HepG2 (cell line): ENCODE measurements around the gene BCAM. TPM values are rescaled to one million over a fixed set of nuclear protein-coding genes. Genes with fewer than 3 reads are reported as not detected.
A peak's percentile ranks its signal among the peaks of the same experiment; 100 is the strongest.

Experiments used
- ATAC-seq: fragments of 200-7000 bp; cut with Tn5 transposase; 3 replicates; pipeline ENCODE4 v1.9.1; 2020; ENCODE audit warnings: mild to moderate bottlenecking, moderate library complexity
- BruUV-seq: library from RNA; stranded (reverse); fragments of 400-500 nt; replicated peaks from 2 replicates; lab custom pipeline; 2021; lab: Mats Ljungman, UMichigan
- CTCF ChIA-PET: fragments of 300-600 bp; formaldehyde crosslinking; extraction: SDS; loops from one replicate; lab custom pipeline; 2021; ENCODE audit warnings: low total read pairs, inconsistent platforms, low intra/inter-chr PET ratio; lab: Yijun Ruan, JAX
- POLR2A ChIA-PET: fragments of 350-600 bp; sonication (Branson Sonifier 250); formaldehyde crosslinking; loops from one replicate; lab custom pipeline; 2020; ENCODE audit warnings: antibody characterized with exemption, inconsistent platforms; lab: Yijun Ruan, JAX
- DNase-seq: peaks from one replicate; pipeline ENCODE4 v3.0.0-alpha.2; 2015; ENCODE audit warnings: low spot score
- FAIRE-seq: peaks from 3 replicates; lab custom pipeline; 2011; peaks lifted over from hg19 to GRCh38; lab: Jason Lieb, UNC
- H2AFZ ChIP-seq: one replicate; pipeline ENCODE4 v1.6.1; 2011; ENCODE audit warnings: low read length, inconsistent platforms
- H3K27ac ChIP-seq: fragments of 300-600 bp; 3 replicates; pipeline ENCODE4 v1.8.0; 2011; ENCODE audit warnings: mixed run types, mild to moderate bottlenecking, mixed read lengths, low read length, inconsistent platforms; ENCODE audit not compliant: insufficient read depth; ENCODE audit errors: extremely low read length
- H3K27me3 ChIP-seq, 2 experiments: fragments of 200-600 bp in 1 of 2; 2 replicates in 1 of 2; 3 replicates in 1 of 2; pipeline versions ENCODE4 v1.6.0 to v1.8.0; 2011; ENCODE audit warnings: low read length in 2 of 2, mild to moderate bottlenecking in 2 of 2, moderate library complexity in 2 of 2, inconsistent platforms in 1 of 2; ENCODE audit not compliant: insufficient read depth in 2 of 2, control insufficient read depth in 1 of 2
- H3K36me3 ChIP-seq, 2 experiments: fragments of 200-600 bp in 1 of 2; replicated peaks in 1 of 2; 2 replicates in 1 of 2; 3 replicates in 1 of 2; pipeline versions ENCODE4 v1.5.1 to v1.8.0; 2011; ENCODE audit warnings: low read length in 2 of 2, inconsistent platforms in 1 of 2; ENCODE audit not compliant: insufficient read depth in 2 of 2, control insufficient read depth in 1 of 2
- H3K4me1 ChIP-seq: 2 replicates; pipeline ENCODE4 v1.5.1; 2012; ENCODE audit warnings: low read length, inconsistent platforms; ENCODE audit not compliant: insufficient read depth
- H3K4me2 ChIP-seq: 2 replicates; pipeline ENCODE4 v1.6.0; 2011; ENCODE audit warnings: low read depth, low read length, inconsistent platforms
- H3K4me3 ChIP-seq, 3 experiments: fragments of 200-600 bp in 1 of 3; sonication (generic), shearing (Covaris generic) in 1 of 3; replicated peaks in 1 of 3; 2 replicates each; pipeline ENCODE4 v1.5.1; 2011 to 2016; ENCODE audit warnings: low read length in 3 of 3, inconsistent platforms in 2 of 3, low read depth in 2 of 3, mild to moderate bottlenecking in 2 of 3, control low read depth in 1 of 3, mixed read lengths in 1 of 3; ENCODE audit not compliant: insufficient read depth in 1 of 3
- H3K79me2 ChIP-seq: one replicate; pipeline ENCODE4 v1.6.1; 2011; ENCODE audit warnings: low read length, inconsistent platforms; ENCODE audit not compliant: insufficient read depth
- H3K9ac ChIP-seq: 2 replicates; pipeline ENCODE4 v1.6.0; 2011; ENCODE audit warnings: mild to moderate bottlenecking, low read depth, low read length, inconsistent platforms; ENCODE audit not compliant: insufficient read depth
- H3K9me3 ChIP-seq: 2 replicates; pipeline ENCODE4 v1.5.1; 2012; ENCODE audit warnings: mild to moderate bottlenecking, low read length
- H4K20me1 ChIP-seq: 2 replicates; pipeline ENCODE4 v1.6.0; 2011; ENCODE audit warnings: inconsistent platforms, mild to moderate bottlenecking, low read length, moderate library complexity; ENCODE audit not compliant: insufficient read depth
- AGO2 ChIP-seq: fragments of 200-400 bp; formaldehyde crosslinking; optimal IDR thresholded peaks from 2 replicates; pipeline ENCODE3; 2017; ENCODE audit warnings: mild to moderate bottlenecking, low read depth, low read length, moderate library complexity
- GZF1 ChIP-seq: sonication (generic); formaldehyde crosslinking; IDR thresholded peaks from 2 replicates; pipeline ENCODE4 v1.5.1; 2020; ENCODE audit warnings: mild to moderate bottlenecking, missing genetic modification reagents
- KLF16 ChIP-seq, 2 experiments: sonication (generic) in 1 of 2; formaldehyde crosslinking in 1 of 2; IDR thresholded peaks; 2 replicates each; pipeline versions ENCODE4 v1.6.1 to v1.8.0; 2016 to 2023; ENCODE audit warnings: missing genetic modification reagents in 2 of 2, missing compliant biosample characterization in 1 of 2
- MAFG ChIP-seq: sonication (generic); formaldehyde crosslinking; IDR thresholded peaks from 2 replicates; pipeline ENCODE4 v1.5.1; 2020; ENCODE audit warnings: mild to moderate bottlenecking, missing genetic modification reagents
- POLR2G ChIP-seq: fragments of 200-400 bp; formaldehyde crosslinking; IDR thresholded peaks from 2 replicates; pipeline ENCODE4 v1.6.1; 2018; ENCODE audit warnings: mild to moderate bottlenecking, low read depth, low read length, moderate library complexity
- RBM22 ChIP-seq: fragments of 200-400 bp; formaldehyde crosslinking; optimal IDR thresholded peaks from 2 replicates; pipeline ENCODE3; 2017; ENCODE audit warnings: mild to moderate bottlenecking, low read length, moderate library complexity
- RCOR2 ChIP-seq: IDR thresholded peaks from 2 replicates; pipeline ENCODE4 v1.6.1; 2016; ENCODE audit warnings: missing biosample characterization, missing genetic modification reagents
- ZNF263 ChIP-seq: sonication (generic); formaldehyde crosslinking; IDR thresholded peaks from 2 replicates; pipeline ENCODE4 v1.4.0; 2020; ENCODE audit warnings: missing genetic modification reagents
- ZNF296 ChIP-seq: sonication (generic); formaldehyde crosslinking; conservative IDR thresholded peaks from 2 replicates; pipeline ENCODE4 v1.5.0; 2020; ENCODE audit warnings: mild to moderate bottlenecking, missing genetic modification reagents
- ZNF331 ChIP-seq: sonication (generic); formaldehyde crosslinking; IDR thresholded peaks from 2 replicates; pipeline ENCODE4 v1.4.0; 2020; ENCODE audit warnings: missing genetic modification reagents
- ZNF619 ChIP-seq: sonication (generic); formaldehyde crosslinking; IDR thresholded peaks from 2 replicates; pipeline ENCODE4 v1.4.0; 2020; ENCODE audit warnings: mild to moderate bottlenecking, missing genetic modification reagents
- WGBS: methylation state at CpG from one replicate; pipeline ENCODE4 v1.1.6; 2017; ENCODE audit warnings: low lambda C conversion rate; 5-methylcytosine and 5-hydroxymethylcytosine counted together
- in situ Hi-C: cut with HindIII; loops from 2 replicates; pipeline ENCODE4 v1.10.0; 2017; ENCODE audit warnings: low pct_unique_long_range_greater_than_20kb; ENCODE audit not compliant: extremely low pct_ligation_motif_present
- intact Hi-C: fragments of 100-400 bp; cut with micrococcal nuclease; formaldehyde crosslinking; loops from one replicate; pipeline ENCODE4 v1.10.0; 2022; ENCODE audit not compliant: unreplicated experiment
- polyA plus RNA-seq, 8 experiments: library from polyadenylated mRNA; depleted of rRNA in 3 of 8; stranded (reverse) in 7 of 8; unstranded in 1 of 8; fragments of >200 nt; fragmentation: Illumina TruSeq in 4 of 8; extraction: Trizol in 4 of 8; gene quantifications; 2 replicates each; pipeline versions ENCODE4 v1.2.1 to v1.2.3, GENCODE V29; 2011 to 2016; ENCODE audit warnings: low read depth in 4 of 8, missing spikeins in 1 of 8, mixed read lengths in 1 of 8; ENCODE audit not compliant: insufficient read depth in 1 of 8
- total RNA-seq, 5 experiments: library from RNA; depleted of rRNA; stranded (reverse); fragments of >200 nt; fragmentation: Illumina TruSeq; extraction: Trizol; gene quantifications; 2 replicates each; pipeline ENCODE4 v1.2.3, GENCODE V29; 2016; ENCODE audit warnings: low read depth in 1 of 5
- TF ChIP-seq, protein P1 (sequence below): sonication (generic); formaldehyde crosslinking; IDR thresholded peaks from 2 replicates; pipeline ENCODE4 v1.5.0; 2020; ENCODE audit warnings: mild to moderate bottlenecking, missing genetic modification reagents
- TF ChIP-seq, protein P2 (sequence below): sonication (generic); formaldehyde crosslinking; IDR thresholded peaks from 2 replicates; pipeline ENCODE4 v1.4.0; 2020; ENCODE audit warnings: mild to moderate bottlenecking, missing genetic modification reagents, borderline replicate concordance

The BCAM gene
- total and polyA plus RNA-seq, 2 of the 13 experiments (the other 11 are each of a cell fraction or from before 2014, with no cell fraction given): 51.2 to 62.7 TPM

DNA sequence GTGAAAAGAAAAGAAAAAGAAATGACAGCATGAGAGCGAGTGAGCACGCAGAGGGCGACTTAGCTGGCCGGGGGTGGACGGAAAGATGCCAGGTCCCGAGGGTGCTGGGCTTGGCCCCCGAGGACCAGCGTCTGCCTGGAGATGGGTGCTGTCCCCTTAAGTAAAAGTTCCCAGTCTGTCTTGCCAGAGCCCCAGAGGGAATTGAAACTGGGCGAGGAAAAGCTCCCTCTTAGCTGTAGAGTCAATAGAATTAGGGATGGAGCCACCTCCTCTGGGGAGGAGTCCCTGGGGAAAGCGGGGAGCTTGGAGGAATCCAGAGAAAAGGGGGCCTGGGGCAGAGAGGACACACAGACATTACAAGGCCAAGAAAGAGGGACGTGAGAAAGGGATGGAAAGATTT, 13.3 kb downstream of the BCAM start:
- Histone ChIP-seq H3K4me1 (peaks cover 46% of the 10 kb centered on the region), H3K4me2 (no peak overlapping the region), H3K4me3 (no peak overlapping the region), H3K27me3 (no peaks in the 10 kb centered on the region), H3K9ac (no peak overlapping the region), H2AFZ (no peak overlapping the region), H3K27ac (no peak overlapping the region), H3K79me2 (no peaks in the 10 kb centered on the region), H3K36me3 (peaks cover 3 to 4% of the 10 kb centered on the region in 2 experiments; a peak in 2 of 5 replicates), H3K9me3 (no peaks in the 10 kb centered on the region), H4K20me1 (no peaks in the 10 kb centered on the region)
- intact Hi-C loops: no loop called here
- ATAC-seq (no peak), DNase-seq (no peak), FAIRE-seq (no peak)
- ChIA-PET POLR2A (interaction anchor here (1.0 to 8.3 kb wide), 3 partner anchors 10 to 25 kb away, joined by 3 to 67 read pairs (median 18); partner anchors contain the start of gene BCAM), CTCF (no interaction called here)
- in situ Hi-C loops: no loop called here
- 88% methylated on average over 11 of the region's 11 CpGs for WGBS
- no peak for TF ChIP-seq ZNF619 (CRISPR knock-in tag)
- TF ChIP-seq, protein P1, sequence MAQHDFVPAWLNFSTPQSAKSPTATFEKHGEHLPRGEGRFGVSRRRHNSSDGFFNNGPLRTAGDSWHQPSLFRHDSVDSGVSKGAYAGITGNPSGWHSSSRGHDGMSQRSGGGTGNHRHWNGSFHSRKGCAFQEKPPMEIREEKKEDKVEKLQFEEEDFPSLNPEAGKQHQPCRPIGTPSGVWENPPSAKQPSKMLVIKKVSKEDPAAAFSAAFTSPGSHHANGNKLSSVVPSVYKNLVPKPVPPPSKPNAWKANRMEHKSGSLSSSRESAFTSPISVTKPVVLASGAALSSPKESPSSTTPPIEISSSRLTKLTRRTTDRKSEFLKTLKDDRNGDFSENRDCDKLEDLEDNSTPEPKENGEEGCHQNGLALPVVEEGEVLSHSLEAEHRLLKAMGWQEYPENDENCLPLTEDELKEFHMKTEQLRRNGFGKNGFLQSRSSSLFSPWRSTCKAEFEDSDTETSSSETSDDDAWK (CRISPR knock-in tag): no peak
- TF ChIP-seq AGO2: peak; percentile 32
- peak; percentile 44; the same call in 1 of the 2 replicates for TF ChIP-seq POLR2G
- TF ChIP-seq, protein P2, sequence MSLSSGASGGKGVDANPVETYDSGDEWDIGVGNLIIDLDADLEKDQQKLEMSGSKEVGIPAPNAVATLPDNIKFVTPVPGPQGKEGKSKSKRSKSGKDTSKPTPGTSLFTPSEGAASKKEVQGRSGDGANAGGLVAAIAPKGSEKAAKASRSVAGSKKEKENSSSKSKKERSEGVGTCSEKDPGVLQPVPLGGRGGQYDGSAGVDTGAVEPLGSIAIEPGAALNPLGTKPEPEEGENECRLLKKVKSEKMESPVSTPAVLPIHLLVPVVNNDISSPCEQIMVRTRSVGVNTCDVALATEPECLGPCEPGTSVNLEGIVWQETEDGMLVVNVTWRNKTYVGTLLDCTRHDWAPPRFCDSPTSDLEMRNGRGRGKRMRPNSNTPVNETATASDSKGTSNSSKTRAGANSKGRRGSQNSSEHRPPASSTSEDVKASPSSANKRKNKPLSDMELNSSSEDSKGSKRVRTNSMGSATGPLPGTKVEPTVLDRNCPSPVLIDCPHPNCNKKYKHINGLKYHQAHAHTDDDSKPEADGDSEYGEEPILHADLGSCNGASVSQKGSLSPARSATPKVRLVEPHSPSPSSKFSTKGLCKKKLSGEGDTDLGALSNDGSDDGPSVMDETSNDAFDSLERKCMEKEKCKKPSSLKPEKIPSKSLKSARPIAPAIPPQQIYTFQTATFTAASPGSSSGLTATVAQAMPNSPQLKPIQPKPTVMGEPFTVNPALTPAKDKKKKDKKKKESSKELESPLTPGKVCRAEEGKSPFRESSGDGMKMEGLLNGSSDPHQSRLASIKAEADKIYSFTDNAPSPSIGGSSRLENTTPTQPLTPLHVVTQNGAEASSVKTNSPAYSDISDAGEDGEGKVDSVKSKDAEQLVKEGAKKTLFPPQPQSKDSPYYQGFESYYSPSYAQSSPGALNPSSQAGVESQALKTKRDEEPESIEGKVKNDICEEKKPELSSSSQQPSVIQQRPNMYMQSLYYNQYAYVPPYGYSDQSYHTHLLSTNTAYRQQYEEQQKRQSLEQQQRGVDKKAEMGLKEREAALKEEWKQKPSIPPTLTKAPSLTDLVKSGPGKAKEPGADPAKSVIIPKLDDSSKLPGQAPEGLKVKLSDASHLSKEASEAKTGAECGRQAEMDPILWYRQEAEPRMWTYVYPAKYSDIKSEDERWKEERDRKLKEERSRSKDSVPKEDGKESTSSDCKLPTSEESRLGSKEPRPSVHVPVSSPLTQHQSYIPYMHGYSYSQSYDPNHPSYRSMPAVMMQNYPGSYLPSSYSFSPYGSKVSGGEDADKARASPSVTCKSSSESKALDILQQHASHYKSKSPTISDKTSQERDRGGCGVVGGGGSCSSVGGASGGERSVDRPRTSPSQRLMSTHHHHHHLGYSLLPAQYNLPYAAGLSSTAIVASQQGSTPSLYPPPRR: no peak
- no peak for TF ChIP-seq KLF16 (CRISPR knock-in tag; IDR thresholded peaks at IDR 0.05)
- no peak for TF ChIP-seq MAFG (CRISPR knock-in tag)
- TF ChIP-seq ZNF331 (CRISPR knock-in tag): no peak
- no peak for TF ChIP-seq ZNF296
- peak; percentile 50; the same call in 1 of the 2 replicates for TF ChIP-seq ZNF263 (CRISPR knock-in tag)
- TF ChIP-seq RCOR2 (CRISPR knock-in tag): no peak
- TF ChIP-seq GZF1 (CRISPR knock-in tag): no peak
- TF ChIP-seq RBM22: peak; percentile 79
- no TSS peak for BruUV-seq
